ENCODE measurements around the gene TSTD1.

TSTD1 gene, protein sequence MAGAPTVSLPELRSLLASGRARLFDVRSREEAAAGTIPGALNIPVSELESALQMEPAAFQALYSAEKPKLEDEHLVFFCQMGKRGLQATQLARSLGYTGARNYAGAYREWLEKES

DNA sequence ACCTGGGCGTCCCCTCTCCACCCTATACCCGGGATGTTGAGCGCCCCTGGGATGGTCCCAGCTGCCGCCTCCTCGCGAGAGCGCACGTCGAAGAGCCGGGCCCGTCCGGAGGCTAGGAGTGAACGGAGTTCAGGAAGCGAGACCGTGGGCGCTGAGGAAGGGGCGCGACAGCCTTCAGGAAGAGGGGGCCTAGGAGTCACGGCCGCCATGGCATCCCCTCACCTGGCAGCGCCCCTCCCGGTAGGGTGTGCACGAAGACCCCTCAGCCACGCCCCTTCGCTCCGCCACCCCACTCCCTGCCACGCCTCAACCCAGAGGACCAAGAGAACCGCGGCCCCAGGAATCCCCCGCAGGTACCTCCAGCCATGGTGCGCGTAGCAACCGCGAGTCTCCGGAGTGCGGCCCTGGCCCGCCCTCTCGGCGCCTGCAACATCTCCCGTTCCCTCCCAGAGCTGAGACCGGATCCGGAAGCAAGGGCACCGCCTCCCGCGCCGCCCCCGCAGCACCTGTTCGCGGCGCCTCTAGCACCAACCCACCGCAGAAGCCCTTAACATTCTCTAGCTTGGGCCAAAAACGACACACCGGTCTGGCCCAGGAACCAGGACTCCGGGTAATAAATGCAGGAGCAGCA, at the start of gene TSTD1:
Gene TSTD1, minus strand, starts transcription at position 442 of the 631 bp plus-strand sequence. Its CDS starts 75 bp downstream, at position 367.
- DNase-seq (ENCODE audit: low read depth, low spot score) = no peak

DNA sequence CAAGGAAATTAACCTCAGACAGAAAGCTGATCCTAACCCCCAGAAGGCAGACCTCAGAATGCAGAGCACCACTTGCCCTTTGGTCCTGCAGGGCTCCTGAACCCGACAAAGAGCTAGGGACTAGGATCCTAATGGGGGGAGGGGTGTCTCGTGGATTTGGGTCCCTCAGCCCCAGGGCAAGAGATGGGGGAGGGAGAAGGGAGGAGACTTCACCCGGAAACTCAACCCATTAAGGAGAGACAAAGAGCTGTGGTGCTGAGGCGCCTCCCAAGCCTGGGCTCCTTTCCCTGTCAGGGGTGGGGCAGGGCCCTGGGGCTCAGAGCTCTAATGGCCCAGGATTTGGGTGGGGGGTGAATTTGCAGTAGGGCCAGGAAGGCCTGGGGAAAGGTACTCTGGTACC, 47.7 kb upstream of the TSTD1 start:
- no peak for DNase-seq (ENCODE audit: low read depth, low spot score)

DNA sequence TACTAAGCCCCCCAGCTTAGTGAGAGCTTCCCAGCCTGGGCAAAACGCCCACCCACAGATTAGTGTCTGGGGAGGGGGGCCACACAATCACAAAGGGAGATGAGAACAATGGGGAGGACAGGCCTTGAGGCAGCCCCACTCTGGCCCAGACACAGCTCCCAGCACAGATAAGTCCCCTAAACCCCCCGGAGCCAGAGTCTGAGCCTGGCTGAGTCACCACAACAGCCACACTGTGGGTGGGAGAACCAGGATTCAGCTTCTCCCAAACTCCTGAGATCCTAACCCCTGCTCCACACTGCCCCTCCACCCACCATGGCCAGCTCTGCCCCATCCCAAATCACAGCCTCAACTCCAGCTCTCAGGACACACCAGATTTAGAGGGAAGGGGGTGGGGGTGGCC, 46.4 kb upstream of the TSTD1 start:
- no peak for DNase-seq (ENCODE audit: low read depth, low spot score)

DNA sequence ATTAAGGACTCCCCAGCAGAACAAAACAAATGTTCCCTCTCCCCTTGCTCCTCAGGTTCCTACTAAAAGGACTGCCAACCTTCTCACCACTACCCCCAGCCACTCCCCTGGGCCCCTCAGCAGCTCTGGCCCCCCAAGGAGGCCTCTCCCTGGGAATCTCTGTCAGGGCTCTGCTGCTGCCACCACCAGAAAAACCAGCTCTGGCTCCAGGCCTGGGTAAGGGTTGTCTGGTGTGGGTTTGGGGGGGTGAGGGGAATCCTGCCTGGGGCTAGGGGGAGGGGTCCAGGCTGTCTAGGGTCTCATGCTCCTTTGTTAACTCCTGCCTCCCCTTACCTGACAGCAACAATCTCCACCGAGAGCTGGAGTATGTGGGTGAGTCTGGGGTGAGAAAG, 45.8 kb upstream of the TSTD1 start:
- no peak for DNase-seq (ENCODE audit: low read depth, low spot score)

DNA sequence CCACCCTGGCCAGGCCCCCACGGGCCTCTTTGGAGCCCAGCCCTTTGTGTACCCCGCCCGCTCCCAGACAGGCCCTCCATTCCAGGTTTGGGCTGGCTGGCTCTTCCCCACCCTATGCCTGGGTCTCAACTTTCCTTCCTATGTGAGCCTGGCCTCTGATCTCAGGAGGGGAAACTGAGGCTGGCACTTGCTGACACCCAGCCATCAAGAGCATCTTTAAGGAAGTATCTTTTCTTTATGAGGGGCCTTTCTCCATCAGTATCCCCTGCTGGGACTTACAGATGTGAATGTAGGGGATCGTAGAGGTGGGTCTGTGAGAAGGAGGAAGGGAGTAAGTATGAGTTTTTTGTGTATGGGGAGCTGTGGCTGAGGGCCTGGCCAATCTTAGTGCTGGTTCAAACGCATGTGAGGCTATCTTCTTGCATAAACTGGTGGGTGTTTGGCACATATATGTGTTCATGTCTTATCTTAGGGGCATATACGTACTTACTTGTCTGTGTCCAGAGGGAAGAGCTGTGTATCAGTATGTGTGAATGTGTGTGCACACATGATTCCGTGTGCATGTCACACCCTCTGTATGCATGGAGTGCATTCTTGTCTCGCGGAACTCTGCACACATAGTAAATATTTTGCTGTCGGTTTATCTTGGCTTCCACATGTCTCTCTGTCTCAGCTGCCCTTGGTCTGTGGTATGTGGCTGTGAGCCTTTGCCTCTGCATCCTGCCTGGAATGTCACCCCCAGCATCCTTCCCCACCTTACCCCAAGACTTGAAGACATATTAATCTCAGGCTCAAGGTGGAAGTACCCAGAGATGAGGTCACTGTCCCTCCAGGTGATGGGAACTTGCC, 45.2 kb upstream of the TSTD1 start:
- no peak for DNase-seq (ENCODE audit: low read depth, low spot score)

DNA sequence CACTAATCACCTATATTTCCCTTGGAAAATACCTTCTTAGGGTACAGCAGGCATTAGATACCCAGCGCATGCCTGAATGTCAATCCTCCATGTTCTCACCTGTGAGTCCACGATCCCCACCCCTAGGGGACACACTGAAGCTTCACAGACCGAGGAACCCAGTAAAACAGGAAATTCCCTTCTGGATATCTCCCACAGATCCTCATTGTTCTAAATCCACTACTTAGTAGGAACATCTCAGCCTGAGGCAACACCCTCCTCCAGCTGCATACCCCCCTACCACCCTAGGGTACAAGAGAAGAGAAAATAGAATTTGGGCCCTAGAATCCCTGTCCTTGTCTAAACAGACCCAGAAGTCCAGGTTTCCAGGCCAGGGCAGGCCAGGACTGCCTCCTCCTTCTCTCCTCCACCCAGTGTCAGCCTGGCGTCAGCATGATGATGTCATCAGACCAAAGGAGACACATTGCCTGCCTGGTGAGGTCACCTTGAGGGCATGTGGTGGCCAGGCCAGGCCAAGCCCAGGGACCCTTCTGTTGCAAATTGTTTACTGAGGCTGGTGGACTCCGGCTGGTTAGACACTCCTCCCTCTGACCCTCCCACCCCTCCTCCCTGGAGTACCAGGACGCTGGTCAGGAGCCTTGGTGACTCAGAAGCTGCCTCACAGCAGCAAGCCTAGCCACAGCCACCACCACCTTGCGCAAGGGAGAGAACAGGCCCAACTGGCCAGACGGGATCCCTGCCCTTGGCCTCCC, 44.4 kb upstream of the TSTD1 start:
- no peak for DNase-seq (ENCODE audit: low read depth, low spot score)

DNA sequence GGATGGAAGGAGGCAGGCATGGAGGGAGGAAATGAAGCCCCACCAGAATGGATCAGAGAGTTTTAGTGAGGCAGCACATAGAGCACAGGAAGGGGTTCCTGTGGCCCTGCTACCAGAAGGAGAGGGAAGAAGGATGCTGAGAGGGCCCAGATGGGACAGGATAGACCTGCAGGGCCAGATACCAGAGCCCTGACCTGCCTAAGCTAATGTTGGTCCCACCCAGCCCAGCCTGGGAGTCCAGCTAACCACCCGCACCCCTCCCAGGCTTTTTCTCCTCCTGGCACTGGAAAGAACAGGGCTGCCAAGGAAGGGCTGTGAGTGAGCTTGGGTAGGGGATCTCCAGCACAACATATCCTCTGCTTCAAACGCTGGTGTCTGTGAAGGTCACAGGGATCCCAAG, 43.7 kb upstream of the TSTD1 start:
- no peak for DNase-seq (ENCODE audit: low read depth, low spot score)

DNA sequence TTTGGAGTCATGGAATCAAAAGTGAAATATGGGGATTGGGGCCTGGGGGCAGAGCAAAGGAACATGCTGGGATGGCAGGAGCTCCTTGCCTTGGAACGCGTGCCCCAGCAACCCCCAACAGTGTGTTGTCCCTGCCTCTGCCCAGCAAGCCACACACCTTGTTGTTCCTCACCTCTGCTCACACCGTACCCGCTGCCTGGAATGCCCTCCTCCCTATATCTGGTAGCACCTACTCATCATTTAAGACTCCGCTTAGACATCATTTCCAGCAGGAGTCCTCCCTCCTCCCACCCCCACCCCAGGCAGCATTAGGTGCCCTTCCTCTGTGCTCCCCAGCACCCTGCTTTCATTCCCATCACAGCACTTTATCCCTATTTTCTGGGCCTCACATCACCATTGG, 42.8 kb upstream of the TSTD1 start:
- DNase-seq (ENCODE audit: low read depth, low spot score) = no peak

DNA sequence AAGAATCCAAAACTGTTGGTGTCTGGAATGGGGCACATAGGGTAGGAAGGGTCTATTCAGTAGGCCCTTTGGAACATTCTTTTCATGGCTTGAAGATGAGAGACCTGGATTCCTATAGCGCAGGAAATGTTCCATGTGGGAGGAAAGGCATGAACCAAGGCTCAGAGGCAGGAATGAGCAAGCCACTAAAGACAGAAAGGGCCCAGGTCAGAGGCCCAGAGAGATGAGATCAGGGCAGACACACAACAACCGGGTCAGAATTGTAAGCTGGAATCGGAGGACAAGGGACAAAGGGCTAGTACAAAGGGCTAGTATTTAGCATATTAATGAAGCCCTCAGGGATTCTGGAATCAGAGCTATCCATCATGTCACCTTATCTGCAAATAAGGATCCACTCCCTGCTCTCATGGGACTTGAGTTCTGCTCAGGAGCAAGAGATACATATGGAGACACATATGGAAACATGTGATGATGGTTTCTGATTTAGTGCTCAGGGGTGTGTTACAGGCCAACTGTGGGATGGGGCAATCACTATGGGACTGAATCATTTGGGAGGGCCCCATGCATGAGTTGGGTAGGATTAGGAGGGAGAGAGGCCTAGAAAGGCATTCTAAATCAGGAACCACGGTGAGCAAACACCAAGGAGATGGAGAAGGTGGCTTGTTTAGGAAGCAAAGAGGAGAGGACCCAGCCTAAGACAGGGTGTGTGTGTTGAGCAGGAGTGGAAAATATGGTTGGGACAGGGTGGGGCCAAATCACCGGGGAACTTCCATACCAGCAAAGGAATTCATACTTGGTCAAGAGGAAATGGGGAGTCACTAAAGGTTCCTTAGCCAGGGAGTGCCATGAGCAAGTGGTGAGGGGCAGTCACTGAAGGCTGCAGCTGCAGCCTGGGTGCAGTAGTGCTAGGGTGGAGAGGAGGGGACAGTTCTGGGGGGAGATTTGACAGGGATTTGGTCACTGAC, 42.0 kb upstream of the TSTD1 start:
- DNase-seq (ENCODE audit: low read depth, low spot score) = no peak

DNA sequence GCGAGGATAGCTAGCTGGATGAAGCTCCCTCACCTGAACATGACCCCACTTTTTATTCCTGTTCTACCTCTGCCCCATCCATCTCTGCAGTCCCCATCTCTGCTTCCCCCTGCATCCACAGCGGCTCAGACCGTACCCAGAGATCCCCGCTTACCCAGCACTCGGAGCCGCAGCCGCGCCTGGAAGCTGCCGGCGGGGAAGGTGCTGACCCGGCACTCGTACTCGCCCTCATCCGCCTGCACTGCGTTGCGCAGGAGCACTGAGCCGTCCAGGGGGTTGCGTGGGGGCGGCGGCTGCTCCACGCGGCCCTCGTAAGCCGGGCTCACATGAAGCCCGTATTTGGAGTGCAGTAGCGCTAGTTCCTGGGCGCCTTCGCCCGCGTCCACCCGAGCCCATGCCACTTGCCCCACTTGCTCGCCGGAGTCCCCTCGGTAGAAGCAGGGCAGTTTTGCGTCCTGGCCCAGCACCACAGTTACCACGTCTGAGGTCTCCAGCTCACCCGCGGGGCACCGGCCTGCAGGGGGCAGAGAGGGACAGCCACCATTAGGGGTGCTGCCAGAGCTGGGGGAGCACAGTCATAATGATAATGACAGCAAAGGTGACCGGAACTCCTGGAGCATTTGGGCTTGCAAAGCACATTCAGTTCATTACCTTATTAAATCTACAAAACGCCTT, 40.8 kb upstream of the TSTD1 start:
- no peak for DNase-seq (ENCODE audit: low read depth, low spot score)

DNA sequence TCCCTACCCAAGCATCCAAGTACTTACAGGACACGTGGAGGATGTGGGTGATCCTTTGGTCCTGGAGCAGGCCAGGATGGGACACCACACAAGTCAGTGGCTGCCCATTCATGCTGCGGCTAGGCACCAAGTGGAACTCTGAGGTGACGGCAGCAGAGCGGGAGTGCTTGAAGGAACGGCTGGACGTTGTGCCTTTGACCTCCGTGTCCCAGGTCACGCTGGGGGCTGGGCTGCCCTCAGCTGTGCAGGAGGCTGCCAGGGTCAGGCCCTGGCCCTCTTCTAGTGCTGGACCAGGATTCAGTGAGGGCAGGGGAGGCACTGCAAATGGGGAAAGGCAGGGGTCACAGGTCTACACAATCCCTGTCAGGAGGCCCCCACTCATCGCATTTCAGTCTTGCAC, 38.7 kb upstream of the TSTD1 start:
- no peak for DNase-seq (ENCODE audit: low read depth, low spot score)

DNA sequence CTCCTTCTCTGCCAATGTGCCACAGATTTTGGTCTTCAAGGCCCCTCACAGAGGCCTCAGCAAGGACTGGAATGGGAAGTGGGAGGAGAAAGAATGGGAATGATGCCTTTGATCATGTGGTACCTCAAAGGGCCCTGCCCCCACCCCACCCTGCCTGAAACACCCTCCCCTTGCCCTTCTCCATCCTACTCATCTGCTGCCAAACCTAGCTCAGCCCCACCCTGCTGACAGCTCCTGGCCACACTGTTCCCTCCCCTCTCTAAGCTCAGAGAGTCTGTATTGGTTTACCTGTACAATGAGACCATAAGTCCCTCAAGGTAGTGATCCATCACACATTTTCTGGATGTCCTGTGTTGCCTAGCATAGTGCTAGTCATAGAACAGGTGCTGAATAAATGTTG, 37.6 kb upstream of the TSTD1 start:
- DNase-seq (ENCODE audit: low read depth, low spot score) = no peak

DNA sequence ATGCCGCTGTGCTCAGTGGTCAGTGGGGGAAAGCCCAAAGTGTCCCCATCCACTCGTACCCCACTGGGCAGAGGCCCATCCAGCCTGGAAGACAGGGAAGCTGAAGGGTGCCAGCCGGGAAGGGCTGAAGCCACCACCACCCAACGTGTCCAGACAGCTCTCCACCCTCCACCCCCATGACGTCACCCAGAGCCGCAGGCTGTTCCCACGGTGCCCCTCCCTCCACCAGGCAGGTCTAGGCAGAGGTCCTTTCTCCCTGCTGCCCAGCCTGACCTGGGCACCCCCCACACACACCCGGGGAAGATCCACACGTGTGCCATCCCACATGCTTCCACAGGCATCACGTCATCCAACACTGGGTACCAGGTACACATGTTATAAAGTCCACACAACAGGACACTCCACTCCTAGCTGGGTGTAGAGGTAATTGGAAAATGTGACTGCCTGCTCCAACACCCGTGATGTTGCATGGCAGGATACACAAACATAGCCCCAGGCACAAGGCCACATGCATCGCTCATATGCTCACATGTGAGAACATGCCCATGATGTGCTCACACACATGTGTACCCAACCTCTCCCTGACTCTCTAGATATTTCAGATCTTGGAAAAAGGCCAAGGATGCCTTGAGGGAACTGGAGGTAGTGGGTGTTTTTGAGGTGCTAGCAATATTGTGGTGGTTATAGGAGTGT, 36.1 kb upstream of the TSTD1 start:
- DNase-seq (ENCODE audit: low read depth, low spot score) = no peak

DNA sequence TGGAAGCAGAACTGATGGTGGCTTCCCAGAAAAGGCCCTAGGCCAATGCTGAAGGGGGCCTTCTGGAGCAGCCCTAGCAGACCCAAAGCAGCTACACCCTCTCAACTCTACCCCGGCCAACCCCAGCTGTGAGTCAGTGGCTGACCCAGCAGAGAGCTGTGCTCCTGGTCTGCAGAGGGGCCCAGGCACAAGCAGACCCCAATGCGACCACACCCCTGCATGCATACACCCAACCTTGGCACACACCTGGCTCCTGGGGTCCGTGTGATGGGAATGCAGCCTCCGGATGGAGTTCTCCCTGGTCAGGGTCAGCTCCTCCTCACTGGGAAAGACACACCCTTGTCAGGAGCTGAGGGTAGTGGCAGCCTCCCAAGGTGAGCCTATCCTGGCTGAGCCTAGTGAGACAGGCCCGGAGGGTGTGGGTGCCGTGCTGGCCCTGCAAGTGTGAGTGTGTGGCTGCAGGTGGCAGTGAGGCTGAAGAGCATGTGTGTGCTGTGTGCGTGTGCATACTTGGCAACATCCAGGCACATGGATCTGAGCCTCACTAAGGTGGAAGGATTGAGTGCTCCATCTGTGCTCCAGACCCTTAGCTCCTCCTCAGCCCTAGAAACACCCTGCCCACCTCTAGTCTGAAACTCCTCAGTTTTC, 34.8 kb upstream of the TSTD1 start:
- no peak for DNase-seq (ENCODE audit: low read depth, low spot score)

DNA sequence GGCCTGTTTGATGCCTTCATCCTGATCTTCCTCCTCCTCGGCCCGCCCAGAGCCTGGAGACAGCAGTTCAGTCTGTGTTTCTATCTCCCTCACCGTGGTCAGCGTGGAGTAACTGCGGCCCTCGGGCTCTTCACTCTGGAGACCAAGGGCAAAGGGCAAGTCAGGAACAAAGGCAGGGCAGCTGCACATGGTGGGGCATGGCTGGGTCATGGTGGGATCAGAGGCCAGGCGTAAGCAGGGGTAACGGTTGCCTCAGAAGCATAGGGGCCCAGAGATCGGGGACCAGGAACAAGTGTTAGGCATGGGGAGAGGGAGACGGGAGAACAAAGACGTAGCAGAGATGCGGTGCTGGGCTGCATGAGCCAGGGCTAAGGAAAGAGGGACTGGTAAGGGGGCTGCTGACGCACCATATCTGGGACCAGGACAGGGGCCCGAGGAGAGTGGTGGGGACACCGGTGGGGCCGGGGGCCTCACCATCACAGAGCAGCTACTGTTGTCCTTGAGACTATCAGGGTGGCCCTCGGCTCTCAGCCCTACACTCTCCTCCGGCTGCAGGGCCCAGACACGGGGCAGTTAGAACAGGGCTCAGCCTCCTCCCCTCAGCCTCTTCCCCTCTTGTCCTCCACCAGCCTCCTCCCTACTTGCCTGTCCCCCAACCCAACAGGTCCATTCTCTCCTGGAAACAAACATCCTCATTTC, 34.1 kb upstream of the TSTD1 start:
- no peak for DNase-seq (ENCODE audit: low read depth, low spot score)

DNA sequence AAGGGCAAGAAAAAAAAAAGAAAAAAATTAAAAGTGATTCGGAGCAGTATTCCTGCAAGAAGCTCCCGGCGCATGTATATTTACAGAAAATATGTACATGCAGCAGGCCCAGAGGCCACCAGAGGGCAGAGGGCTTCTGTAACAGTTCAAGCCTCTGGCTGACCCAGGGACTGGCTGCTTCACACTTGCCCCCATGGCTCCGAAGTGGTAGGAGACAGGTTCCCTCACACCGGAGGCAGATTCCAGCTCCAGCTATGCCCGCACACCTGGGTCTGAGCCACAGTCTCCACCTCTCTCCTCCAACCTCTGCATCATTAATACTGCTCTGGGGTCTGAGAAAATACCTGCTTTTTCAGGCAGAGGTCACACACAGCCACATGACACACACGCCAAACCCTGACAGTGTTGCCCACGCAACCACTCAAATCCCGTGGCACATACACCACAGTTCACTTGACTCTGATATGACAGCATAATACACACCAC, 33.2 kb upstream of the TSTD1 start:
- DNase-seq (ENCODE audit: low read depth, low spot score) = no peak

DNA sequence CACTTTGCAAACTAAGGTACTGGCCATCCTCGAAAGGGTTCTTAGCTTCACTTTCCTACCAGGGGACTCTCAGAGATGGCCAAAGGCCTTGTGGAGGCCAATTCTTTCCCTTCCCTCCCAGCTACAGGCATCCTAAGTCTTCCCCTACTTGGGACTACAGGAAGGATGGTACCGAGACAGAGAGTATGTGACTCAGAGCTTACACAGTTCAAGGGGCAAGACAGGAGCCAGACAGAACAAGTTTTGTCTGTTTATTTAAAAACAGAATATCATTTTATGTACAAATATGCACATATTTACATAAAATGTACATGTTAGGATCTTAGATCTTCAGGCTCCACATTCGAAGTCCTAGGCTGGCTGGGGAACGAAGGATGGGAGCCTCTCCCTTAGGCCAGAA, 32.0 kb upstream of the TSTD1 start:
- no peak for DNase-seq (ENCODE audit: low read depth, low spot score)

DNA sequence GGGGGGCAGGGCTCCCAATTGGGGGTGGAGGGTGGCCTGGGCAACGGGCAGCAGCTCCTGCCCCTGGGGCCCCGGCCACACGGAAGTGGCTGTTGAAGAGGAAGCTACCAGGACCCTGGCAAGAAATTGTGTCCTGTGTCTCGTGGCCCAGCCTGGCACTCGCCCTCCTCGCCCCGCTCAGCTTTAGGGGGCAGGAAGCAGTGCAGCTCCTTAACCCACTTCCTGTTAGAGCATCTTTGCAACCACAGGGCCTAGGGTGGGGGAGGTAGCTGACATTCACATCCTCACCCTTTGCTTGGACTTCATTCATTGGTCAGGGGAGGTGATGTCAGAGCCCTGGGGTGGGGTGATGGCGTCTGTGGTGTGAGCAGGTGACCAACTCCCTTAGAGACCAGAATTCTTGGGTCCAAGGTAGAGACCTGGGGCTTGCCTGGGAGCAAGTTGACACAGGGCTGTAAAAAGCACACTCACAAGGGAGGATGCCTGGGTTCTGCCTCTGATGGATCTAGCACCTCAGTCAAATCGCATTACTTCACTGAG, 31.0 kb upstream of the TSTD1 start, which contains the start of gene ARHGAP30:
Gene ARHGAP30, minus strand, starts transcription at position 161 of the 540 bp plus-strand sequence. CDS start 267 bp downstream, outside the sequence.
- DNase-seq (ENCODE audit: low read depth, low spot score) = no peak

Data from brain pericyte (primary cell).